Natural killer cell treated with Interleukin-12 subunit alpha and Interleukin-12 subunit beta and Interleukin-15 and Interleukin-18, amount 100 ng/mL, for 72 hours (primary cell): Measurements from ENCODE around the gene PATJ. TPM values are rescaled to one million over a fixed set of nuclear protein-coding genes. Genes with fewer than 3 reads are reported as not detected.
"Not testable (repeated sequence)": the region's sequence is repeated elsewhere in the genome, so short reads cannot be mapped to it uniquely, and the experiment has no call there.

Experiments
- ATAC-seq, 2 donors: fragments of 150-1000 bp; cut with Tn5 transposase in 1 of 2; sonication (Bioruptor Pico), chemical (Tn5 transposase) in 1 of 2; 2 replicates each; pipeline ENCODE4 v1.10.0; 2021
- DNase-seq: peaks from one replicate; pipeline ENCODE4 v3.0.0; 2022; ENCODE audit warnings: low spot score
- H3K27ac Mint-ChIP-seq, 2 donors: 1 replicate in 1 of 2; 2 replicates in 1 of 2; pipeline ENCODE4 v1.8.0; 2022; ENCODE audit warnings: mixed read lengths in 2 of 2, mild to moderate bottlenecking in 1 of 2, moderate library complexity in 1 of 2
- H3K27me3 Mint-ChIP-seq, 2 donors: 1 replicate in 1 of 2; 2 replicates in 1 of 2; pipeline ENCODE4 v1.8.0; 2022; ENCODE audit warnings: mixed read lengths in 2 of 2
- H3K36me3 Mint-ChIP-seq: one replicate; pipeline ENCODE4 v1.8.0; 2022; ENCODE audit warnings: mixed read lengths
- H3K4me1 Mint-ChIP-seq, 2 donors: 1 replicate in 1 of 2; 2 replicates in 1 of 2; pipeline ENCODE4 v1.8.0; 2022; ENCODE audit warnings: low read depth in 2 of 2, mixed read lengths in 2 of 2, mild to moderate bottlenecking in 1 of 2
- H3K4me3 Mint-ChIP-seq: one replicate; pipeline ENCODE4 v1.8.0; 2022; ENCODE audit warnings: mixed read lengths
- H3K9me3 Mint-ChIP-seq: 2 replicates; pipeline ENCODE4 v1.8.0; 2022; ENCODE audit warnings: mixed read lengths
- total RNA-seq, 2 donors: library from RNA; stranded (reverse); gene quantifications; one replicate each; pipeline ENCODE4 v1.2.3, GENCODE V29; 2022

Gene PATJ
- total RNA-seq, 2 donors from 2014 or later = 3.9 to 5.8 TPM

DNA sequence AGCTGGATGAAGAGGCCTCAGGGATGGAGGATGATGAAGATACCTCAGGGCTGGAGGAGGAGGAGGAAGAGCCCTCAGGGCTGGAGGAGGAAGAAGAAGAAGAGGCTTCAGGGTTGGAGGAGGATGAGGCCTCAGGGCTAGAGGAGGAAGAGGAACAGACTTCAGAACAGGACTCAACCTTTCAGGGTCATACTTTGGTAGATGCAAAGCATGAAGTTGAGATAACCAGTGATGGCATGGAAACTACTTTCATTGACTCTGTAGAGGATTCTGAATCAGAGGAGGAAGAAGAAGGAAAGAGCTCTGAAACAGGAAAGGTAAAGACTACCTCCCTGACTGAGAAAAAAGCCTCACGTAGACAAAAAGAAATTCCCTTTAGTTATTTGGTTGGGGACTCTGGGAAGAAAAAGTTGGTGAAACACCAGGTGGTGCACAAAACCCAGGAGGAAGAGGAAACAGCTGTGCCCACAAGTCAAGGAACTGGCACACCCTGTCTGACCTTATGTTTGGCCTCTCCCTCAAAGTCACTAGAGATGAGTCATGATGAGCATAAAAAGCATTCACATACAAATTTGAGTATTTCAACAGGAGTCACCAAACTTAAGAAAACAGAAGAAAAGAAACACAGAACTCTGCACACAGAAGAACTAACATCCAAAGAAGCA is 467.8 kb downstream of the PATJ start:
- ATAC-seq = no peak
- Mint-ChIP-seq H3K4me1 (no peaks in the 10 kb centered on the region), H3K9me3 (peaks cover 13% of the 10 kb centered on the region), H3K4me3 (no peak overlapping the region), H3K27me3 (peaks cover 11 to 18% of the 10 kb centered on the region in 2 donors), H3K27ac (no peak overlapping the region), H3K36me3 (peaks cover 13% of the 10 kb centered on the region)
- DNase-seq = no peak

DNA sequence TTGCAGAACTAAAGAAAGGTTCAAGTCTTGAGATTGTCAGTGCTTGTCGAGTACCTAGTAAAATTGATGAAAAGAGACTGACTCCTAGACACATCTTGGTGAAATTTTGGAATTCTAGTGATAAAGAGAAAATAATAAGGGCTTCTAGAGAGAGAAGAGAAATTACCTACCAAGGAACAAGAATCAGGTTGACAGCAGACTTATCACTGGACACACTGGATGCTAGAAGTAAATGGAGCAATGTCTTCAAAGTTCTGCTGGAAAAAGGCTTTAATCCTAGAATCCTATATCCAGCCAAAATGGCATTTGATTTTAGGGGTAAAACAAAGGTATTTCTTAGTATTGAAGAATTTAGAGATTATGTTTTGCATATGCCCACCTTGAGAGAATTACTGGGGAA is 468.7 kb downstream of the PATJ start:
- Mint-ChIP-seq H3K27me3 (peaks cover 11 to 18% of the 10 kb centered on the region in 2 donors), H3K36me3 (peaks cover 13% of the 10 kb centered on the region), H3K4me1 (no peaks in the 10 kb centered on the region), H3K27ac (no peak overlapping the region), H3K4me3 (no peak overlapping the region), H3K9me3 (peaks cover 13% of the 10 kb centered on the region)
- no peak for DNase-seq
- no peak for ATAC-seq

DNA sequence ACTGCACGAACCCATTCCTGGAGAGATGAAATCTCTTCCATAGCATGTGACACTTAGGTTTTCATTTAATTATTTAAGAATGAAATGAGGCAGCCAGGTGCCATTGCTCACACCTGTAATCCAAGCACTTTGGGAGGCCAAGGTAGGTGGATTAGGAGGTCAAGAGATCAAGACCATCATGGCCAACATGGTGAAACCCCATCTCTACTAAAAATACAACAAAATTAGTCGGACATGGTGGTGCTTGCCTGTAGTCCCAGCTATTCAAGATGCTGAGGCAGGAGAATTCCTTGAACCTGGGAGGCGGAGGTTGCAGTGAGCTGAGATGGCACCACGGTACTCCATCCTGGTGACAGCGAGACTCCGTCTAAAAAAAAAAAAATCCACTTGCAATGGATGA is 470.1 kb downstream of the PATJ start:
- ATAC-seq = no peak
- Mint-ChIP-seq H3K9me3 (peaks cover 9% of the 10 kb centered on the region), H3K27me3 (peaks cover 4 to 8% of the 10 kb centered on the region in 2 donors), H3K4me3 (no peak overlapping the region), H3K36me3 (peaks cover 13% of the 10 kb centered on the region), H3K4me1 (no peaks in the 10 kb centered on the region), H3K27ac (no peak overlapping the region)
- DNase-seq = no peak

DNA sequence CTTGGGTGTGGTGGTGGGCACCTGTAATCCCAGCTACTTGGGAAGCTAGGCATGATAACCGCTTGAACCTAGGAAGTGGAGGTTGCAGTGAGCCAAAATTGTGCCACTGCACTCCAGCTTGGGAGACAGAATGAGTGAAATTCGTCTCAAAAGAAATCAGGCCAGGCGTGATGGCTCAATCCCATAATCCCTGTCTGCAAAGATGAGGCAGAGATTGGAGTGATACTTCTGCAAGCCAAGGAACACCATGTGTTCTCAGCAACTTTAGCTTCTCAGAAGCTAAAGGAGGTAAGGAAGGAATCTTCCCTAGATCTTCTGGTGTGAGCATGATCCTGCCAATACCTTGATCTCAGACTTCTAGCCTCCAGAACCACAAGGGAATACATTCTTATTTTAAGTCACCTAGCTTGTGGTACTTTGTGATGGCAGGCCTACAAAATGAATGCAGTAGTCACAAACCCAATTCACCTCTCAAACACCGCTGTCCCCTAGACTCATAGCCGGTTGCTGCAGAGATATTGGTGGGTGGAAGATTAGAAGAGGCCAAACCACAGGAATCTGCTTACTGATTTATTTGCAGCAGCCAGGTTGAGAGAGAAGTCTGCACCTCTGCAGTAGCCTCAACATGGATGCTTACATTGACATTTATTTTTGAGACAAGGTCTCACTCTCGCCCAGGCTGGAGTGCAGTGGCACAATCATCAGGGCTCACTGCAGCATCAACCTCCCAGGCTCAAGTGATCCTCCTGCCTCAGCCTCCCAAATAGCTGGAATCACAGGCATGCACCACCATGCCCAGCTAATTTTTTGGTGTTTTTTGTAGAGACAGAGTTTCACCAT is 471.0 kb downstream of the PATJ start:
- peaks cover 13% of the 10 kb centered on the region for H3K36me3 Mint-ChIP-seq
- H3K4me1 Mint-ChIP-seq = no peaks in the 10 kb centered on the region
- H3K27me3 Mint-ChIP-seq = peaks cover 4 to 8% of the 10 kb centered on the region in 2 donors
- no peak overlapping the region for H3K4me3 Mint-ChIP-seq
- H3K9me3 Mint-ChIP-seq = peaks cover 9% of the 10 kb centered on the region
- H3K27ac Mint-ChIP-seq = no peak overlapping the region
- DNase-seq (no peak), ATAC-seq (no peak)

DNA sequence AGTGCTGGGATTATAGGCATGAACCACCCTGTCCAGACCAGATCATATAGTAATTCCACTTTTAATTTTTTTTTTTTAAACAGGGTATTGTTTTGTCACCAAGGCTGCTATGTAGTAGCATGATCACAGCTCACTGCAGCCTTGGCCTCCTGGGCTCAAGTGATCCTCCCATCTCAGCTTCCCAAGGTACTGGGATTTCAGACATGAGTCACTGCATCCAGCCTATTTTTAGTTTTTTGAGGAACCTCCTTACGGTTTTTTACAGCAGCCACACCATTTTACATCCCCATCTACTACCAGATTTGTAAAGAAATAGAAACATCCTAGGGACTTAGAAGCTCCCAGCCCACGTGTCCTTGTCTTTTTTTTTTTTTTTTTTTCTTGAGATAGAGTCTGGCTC is 476.3 kb downstream of the PATJ start:
- Mint-ChIP-seq H3K4me3 (no peak overlapping the region), H3K27me3 (no peaks in the 10 kb centered on the region)
- ATAC-seq = no peak

DNA sequence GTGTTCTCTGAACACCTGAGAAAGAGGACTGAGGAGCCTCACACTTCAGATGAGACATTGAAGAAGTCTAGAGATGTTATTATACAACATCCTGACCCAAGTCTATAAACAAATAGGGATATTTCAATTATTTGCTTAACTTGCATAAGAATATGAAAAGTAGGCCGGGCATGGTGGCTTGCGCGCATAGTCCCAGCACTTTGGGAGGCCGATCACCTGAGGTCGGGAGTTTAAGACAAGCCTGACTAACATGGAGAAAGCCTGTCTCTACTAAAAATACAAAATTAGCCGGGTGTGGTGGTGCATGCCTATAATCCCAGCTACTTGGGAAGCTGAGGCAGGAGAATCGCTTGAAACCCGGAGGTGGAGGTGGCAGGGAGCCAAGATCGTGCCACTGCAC is 478.2 kb downstream of the PATJ start:
- DNase-seq, H3K4me1 Mint-ChIP-seq, H3K4me3 Mint-ChIP-seq, H3K9me3 Mint-ChIP-seq, H3K27me3 Mint-ChIP-seq, ATAC-seq, H3K27ac Mint-ChIP-seq, H3K36me3 Mint-ChIP-seq: not testable (repeated sequence)

More for the DNA sequence above, 476.3 kb downstream of the PATJ start:
- DNase-seq = no peak
- no peaks in the 10 kb centered on the region for H3K9me3 Mint-ChIP-seq
- no peaks in the 10 kb centered on the region for H3K4me1 Mint-ChIP-seq
- H3K36me3 Mint-ChIP-seq = no peaks in the 10 kb centered on the region
- H3K27ac Mint-ChIP-seq = no peak overlapping the region

DNA sequence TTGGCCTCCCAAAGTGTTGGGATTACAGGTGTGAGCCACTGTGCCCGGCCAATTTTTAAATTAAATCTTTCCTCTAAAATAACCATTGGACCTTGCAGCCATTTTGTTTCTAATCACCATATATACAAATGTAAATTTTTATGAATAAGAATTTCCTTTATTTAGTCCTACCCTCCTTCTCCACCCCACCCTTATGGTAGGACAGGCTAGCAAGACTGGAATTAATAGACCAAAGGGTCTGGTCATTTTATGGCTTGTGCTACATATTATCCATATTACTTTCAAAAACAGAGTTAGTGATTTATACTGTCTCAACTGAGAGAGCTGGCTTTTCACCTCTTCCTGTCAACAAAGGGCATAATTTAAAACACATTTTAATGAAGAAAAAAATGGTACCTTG is 478.9 kb downstream of the PATJ start:
- Mint-ChIP-seq H3K36me3 (no peaks in the 10 kb centered on the region), H3K27ac (no peak overlapping the region), H3K27me3 (no peaks in the 10 kb centered on the region), H3K4me1 (no peaks in the 10 kb centered on the region), H3K9me3 (no peaks in the 10 kb centered on the region), H3K4me3 (no peak overlapping the region)
- no peak for DNase-seq
- no peak for ATAC-seq

DNA sequence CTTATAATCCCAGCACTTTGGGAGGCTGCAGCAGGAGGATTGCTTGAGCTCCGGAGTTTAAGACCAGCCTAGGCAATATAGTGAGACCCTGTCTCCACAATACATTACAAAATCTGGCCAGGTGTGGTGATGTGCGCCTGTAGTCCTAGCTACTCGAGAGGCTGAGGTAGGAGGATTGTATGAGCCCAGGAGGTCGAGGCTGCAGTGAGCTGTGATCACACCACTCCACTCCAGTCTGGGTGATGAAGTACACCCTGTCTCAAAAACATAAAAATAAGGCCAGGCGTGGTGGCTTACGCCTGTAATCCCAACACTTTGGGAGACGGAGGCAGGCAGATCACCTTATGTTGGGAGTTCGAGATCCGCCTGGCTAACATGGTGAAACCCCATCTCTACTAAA is 480.0 kb downstream of the PATJ start:
- Mint-ChIP-seq H3K27ac (no peak overlapping the region), H3K36me3 (no peaks in the 10 kb centered on the region), H3K4me1 (no peaks in the 10 kb centered on the region)

DNA sequence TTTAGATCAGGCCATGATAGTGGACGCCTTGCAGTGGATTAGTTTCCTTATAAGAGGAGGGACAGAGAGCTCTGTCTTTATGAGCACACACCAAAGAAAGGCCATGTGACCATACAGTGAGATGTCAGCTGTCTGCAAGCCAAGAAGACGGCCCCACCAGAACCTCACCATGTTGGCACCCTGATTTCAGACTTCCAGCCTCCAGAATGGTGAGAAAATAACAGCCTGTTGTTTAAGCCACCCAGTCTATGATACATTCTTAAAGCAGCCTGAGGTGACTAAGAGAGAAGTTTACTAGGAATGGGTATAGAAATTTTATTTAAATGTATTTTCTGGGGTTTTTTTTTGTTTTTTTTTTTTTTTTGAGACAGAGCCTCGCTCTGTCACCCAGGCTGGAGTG is 481.9 kb downstream of the PATJ start:
- Mint-ChIP-seq H3K4me1 (no peaks in the 10 kb centered on the region), H3K27ac (no peak overlapping the region), H3K4me3 (no peak overlapping the region), H3K27me3 (peaks cover 0 to 3% of the 10 kb centered on the region in 2 donors), H3K36me3 (no peaks in the 10 kb centered on the region), H3K9me3 (no peaks in the 10 kb centered on the region)
- ATAC-seq (no peak), DNase-seq (no peak)

More for the DNA sequence above, 480.0 kb downstream of the PATJ start:
- ATAC-seq (no peak), DNase-seq (no peak)
- Mint-ChIP-seq H3K4me3 (no peak overlapping the region), H3K9me3 (no peaks in the 10 kb centered on the region), H3K27me3 (no peaks in the 10 kb centered on the region)

DNA sequence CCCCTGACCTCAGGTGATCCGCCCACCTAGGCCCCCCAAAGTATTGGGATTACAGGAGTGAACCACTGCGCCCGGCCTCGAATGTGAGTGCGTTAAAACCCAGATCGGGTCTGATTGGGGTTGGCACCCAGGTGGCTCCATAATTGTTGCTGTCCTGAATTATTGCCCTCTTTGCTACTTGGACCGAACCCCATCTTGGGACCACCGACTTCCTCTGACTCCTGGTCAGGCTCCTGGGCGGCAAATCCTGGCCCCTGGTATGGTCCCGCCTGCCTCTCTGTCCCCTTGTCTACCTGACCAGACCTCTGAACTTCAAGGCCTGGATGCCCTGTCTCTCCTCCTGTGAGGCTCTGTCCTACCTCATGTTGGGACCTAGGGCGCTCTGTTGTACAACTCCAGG is 485.2 kb downstream of the PATJ start:
- no peaks in the 10 kb centered on the region for H3K9me3 Mint-ChIP-seq
- H3K36me3 Mint-ChIP-seq = no peaks in the 10 kb centered on the region
- peaks cover 0 to 8% of the 10 kb centered on the region in 2 donors for H3K27me3 Mint-ChIP-seq
- no peaks in the 10 kb centered on the region for H3K4me1 Mint-ChIP-seq
- H3K27ac Mint-ChIP-seq = no peak overlapping the region
- ATAC-seq (no peak), DNase-seq (no peak)
- H3K4me3 Mint-ChIP-seq = no peak overlapping the region

Other genes starting within 250 kb of the PATJ start
- gene TM2D1, start 17.3 kb upstream of the PATJ start, total RNA-seq = 10 to 100 TPM; 32.7 to 33.1 TPM